Trophoblast cell (in vitro differentiated cells and primary cell): ENCODE measurements around the gene FAM118B.

ENCODE experiments used
- DNase-seq, 2 donors: peaks; one replicate each; pipeline ENCODE4 v3.0.0-alpha.2; 2016
- H2AFZ ChIP-seq: 2 replicates; pipeline ENCODE4 v1.6.1; 2013; ENCODE audit warnings: low read length, moderate library complexity, mild to moderate bottlenecking; ENCODE audit not compliant: insufficient read depth, poor library complexity
- H2AK5ac ChIP-seq: 2 replicates; pipeline ENCODE4 v1.6.1; 2013; ENCODE audit warnings: mild to moderate bottlenecking, low read length
- H2BK120ac ChIP-seq: 2 replicates; pipeline ENCODE4 v1.6.1; 2013; ENCODE audit warnings: low read length, mild to moderate bottlenecking, moderate library complexity; ENCODE audit not compliant: insufficient read depth, poor library complexity
- H2BK12ac ChIP-seq: 2 replicates; pipeline ENCODE4 v1.6.1; 2013; ENCODE audit warnings: mild to moderate bottlenecking, low read length, moderate library complexity
- H2BK5ac ChIP-seq: 2 replicates; pipeline ENCODE4 v1.6.1; 2013; ENCODE audit warnings: low read length, low read depth, moderate library complexity, mild to moderate bottlenecking; ENCODE audit not compliant: poor library complexity
- H3K14ac ChIP-seq: 2 replicates; pipeline ENCODE4 v1.6.1; 2013; ENCODE audit warnings: mild to moderate bottlenecking, low read length
- H3K18ac ChIP-seq: 2 replicates; pipeline ENCODE4 v1.6.1; 2013; ENCODE audit warnings: mild to moderate bottlenecking, low read length
- H3K23ac ChIP-seq: 2 replicates; pipeline ENCODE4 v1.6.1; 2013; ENCODE audit warnings: low read length
- H3K27ac ChIP-seq: 2 replicates; pipeline ENCODE4 v1.5.1; 2013; ENCODE audit warnings: low read depth, mild to moderate bottlenecking, inconsistent platforms, low read length, moderate library complexity
- H3K27me3 ChIP-seq: 2 replicates; pipeline ENCODE4 v1.6.1; 2013; ENCODE audit warnings: inconsistent platforms, mild to moderate bottlenecking, low read length, moderate library complexity; ENCODE audit not compliant: insufficient read depth
- H3K36me3 ChIP-seq, 2 experiments: 1 replicate in 1 of 2; 2 replicates in 1 of 2; pipeline ENCODE4 v1.6.1; 2013; ENCODE audit warnings: low read length in 2 of 2, mild to moderate bottlenecking in 2 of 2, moderate library complexity in 1 of 2; ENCODE audit not compliant: insufficient read depth in 2 of 2, control insufficient read depth in 1 of 2
- H3K4ac ChIP-seq: 2 replicates; pipeline ENCODE4 v1.6.1; 2013; ENCODE audit warnings: low read depth, mild to moderate bottlenecking, low read length, moderate library complexity
- H3K4me1 ChIP-seq, 2 experiments: 1 replicate in 1 of 2; 2 replicates in 1 of 2; pipeline ENCODE4 v1.6.1; 2013; ENCODE audit warnings: low read length in 2 of 2, mild to moderate bottlenecking in 2 of 2, moderate library complexity in 1 of 2; ENCODE audit not compliant: insufficient read depth in 2 of 2, control insufficient read depth in 1 of 2
- H3K4me2 ChIP-seq: 2 replicates; pipeline ENCODE4 v1.6.1; 2013; ENCODE audit warnings: inconsistent platforms, mild to moderate bottlenecking, low read length, moderate library complexity
- H3K4me3 ChIP-seq: 2 replicates; pipeline ENCODE4 v1.5.1; 2013; ENCODE audit warnings: mild to moderate bottlenecking, low read depth, low read length, inconsistent platforms
- H3K79me1 ChIP-seq: one replicate; pipeline ENCODE4 v1.6.1; 2013; ENCODE audit warnings: low read length
- H3K79me2 ChIP-seq: 2 replicates; pipeline ENCODE4 v1.6.1; 2013; ENCODE audit warnings: low read length, mild to moderate bottlenecking; ENCODE audit not compliant: control insufficient read depth, insufficient read depth, poor library complexity
- H3K9ac ChIP-seq: 2 replicates; pipeline ENCODE4 v1.6.1; 2013; ENCODE audit warnings: mild to moderate bottlenecking, low read length
- H3K9me3 ChIP-seq: 2 replicates; pipeline ENCODE4 v1.6.1; 2013; ENCODE audit warnings: low read depth, mild to moderate bottlenecking, control low read depth, inconsistent platforms, low read length; ENCODE audit not compliant: insufficient read depth
- H4K12ac ChIP-seq: 2 replicates; pipeline ENCODE4 v1.6.1; 2013; ENCODE audit warnings: low read depth, mild to moderate bottlenecking, low read length, moderate library complexity
- H4K8ac ChIP-seq: 2 replicates; pipeline ENCODE4 v1.6.1; 2013; ENCODE audit warnings: low read depth, mild to moderate bottlenecking, low read length, moderate library complexity
- H4K91ac ChIP-seq: one replicate; pipeline ENCODE4 v1.6.1; 2013; ENCODE audit warnings: low read depth, mild to moderate bottlenecking, low read length, moderate library complexity
- WGBS: extraction: QIAGEN DNeasy Blood & Tissue Kit; methylation state at CpG from one replicate; pipeline ENCODE4 v1.1.7; 2013; ENCODE audit warnings: missing lambda C conversion rate; ENCODE audit not compliant: insufficient read length, insufficient coverage; ENCODE audit errors: extremely low coverage; 5-methylcytosine and 5-hydroxymethylcytosine counted together

FAM118B gene

GRCh38 chr11:126214841-126215240, 3.3 kb downstream of the FAM118B start:
- Histone ChIP-seq H3K4ac (no peak overlapping the region), H2AFZ (no peak overlapping the region), H3K4me2 (no peak overlapping the region), H3K9ac (no peak overlapping the region), H4K8ac (no peak overlapping the region), H3K14ac (no peak overlapping the region), H3K9me3 (no peaks in the 10 kb centered on the region), H4K91ac (no peak overlapping the region), H2AK5ac (no peak overlapping the region), H3K79me2 (peaks cover 7% of the 10 kb centered on the region), H3K4me3 (no peak overlapping the region), H2BK12ac (no peak overlapping the region), H3K27ac (no peak overlapping the region), H4K12ac (no peak overlapping the region), H3K27me3 (no peaks in the 10 kb centered on the region), H3K23ac (no peak overlapping the region), H3K79me1 (peaks cover 7% of the 10 kb centered on the region), H3K4me1 (peaks cover 0 to 3% of the 10 kb centered on the region in 2 experiments), H2BK5ac (no peak overlapping the region), H2BK120ac (no peak overlapping the region), H3K36me3 (no peaks in the 10 kb centered on the region), H3K18ac (no peak overlapping the region)
- DNase-seq, result no peak
- WGBS, result no CpG with 5 or more reads among the region's 6 CpGs

DNA sequence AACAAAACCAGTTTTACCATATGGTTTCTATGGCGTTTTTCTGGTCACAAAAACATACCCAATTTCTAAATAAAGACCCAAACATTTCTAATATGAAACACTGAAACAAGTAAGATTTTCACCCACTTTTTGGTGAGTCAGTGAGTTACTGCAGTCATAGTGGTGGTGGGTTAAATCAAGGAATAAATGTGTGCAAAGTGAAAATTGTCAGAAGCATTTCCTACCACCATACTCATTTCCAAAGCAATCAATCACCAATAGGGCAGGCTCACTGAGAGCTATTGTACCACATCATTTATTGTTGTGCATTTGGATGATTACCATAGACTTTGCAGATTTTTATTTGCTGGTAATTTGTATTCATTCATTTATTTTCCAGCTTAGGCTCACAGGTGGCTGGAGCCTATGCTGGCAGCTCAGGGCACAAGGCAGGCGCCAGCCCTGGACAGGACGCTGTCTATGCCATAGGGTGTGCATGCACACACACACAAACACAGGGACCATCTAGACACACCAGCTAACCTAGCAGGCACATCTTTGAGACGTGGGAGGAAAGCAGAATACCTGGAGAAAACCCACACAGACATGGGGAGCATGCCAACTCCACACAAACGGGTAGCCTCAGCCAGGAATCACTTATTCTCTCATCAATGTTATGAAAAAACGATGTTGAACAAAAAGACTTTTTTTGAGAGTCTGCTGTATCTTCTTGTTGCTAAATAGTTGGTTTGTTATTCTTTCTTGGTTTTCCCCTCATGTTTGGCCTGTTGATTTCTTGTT, 5.1 kb downstream of the FAM118B start:
- Histone ChIP-seq H2AFZ (no peak overlapping the region), H3K4me2 (no peak overlapping the region), H3K27ac (no peak overlapping the region), H3K4me1 (no peaks in the 10 kb centered on the region), H2BK12ac (no peak overlapping the region), H3K4ac (peak overlapping the region; percentile 89), H3K9ac (no peak overlapping the region), H3K4me3 (no peak overlapping the region), H3K79me2 (peaks cover 4% of the 10 kb centered on the region), H3K18ac (no peak overlapping the region), H3K36me3 (no peaks in the 10 kb centered on the region), H3K23ac (no peak overlapping the region), H4K12ac (peak overlapping the region; percentile 36), H2AK5ac (no peak overlapping the region), H3K9me3 (no peaks in the 10 kb centered on the region), H3K14ac (no peak overlapping the region), H2BK5ac (no peak overlapping the region), H4K8ac (no peak overlapping the region), H4K91ac (no peak overlapping the region), H2BK120ac (no peak overlapping the region), H3K27me3 (no peaks in the 10 kb centered on the region), H3K79me1 (peaks cover under 1% of the 10 kb centered on the region)
- no peak for DNase-seq
- WGBS, result no CpG with 5 or more reads among the region's 6 CpGs

GRCh38 chr11:126217491-126217890, 5.9 kb downstream of the FAM118B start:
- no CpG with 5 or more reads among the region's 1 CpG for WGBS
- no peak overlapping the region for H3K27ac ChIP-seq

DNA sequence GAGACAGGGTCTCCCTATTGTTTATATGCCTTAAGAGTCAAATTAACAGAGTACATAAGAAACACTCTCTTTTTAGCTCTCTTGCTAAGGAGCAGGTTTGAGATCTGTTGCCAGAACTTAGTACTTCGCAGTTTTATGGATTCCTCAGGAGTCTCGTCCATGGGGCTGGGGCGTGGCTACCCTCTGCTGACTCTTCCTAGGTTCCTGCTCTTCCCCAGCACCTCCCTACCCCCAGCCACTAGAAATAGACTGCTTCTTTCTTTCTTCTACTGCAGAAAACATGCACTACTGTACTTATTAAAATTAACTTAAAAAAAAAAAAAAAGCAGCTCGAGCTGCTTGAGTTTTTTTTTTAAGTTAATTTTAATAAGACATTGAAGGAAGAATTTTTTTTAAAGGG, 8.0 kb downstream of the FAM118B start:
- Histone ChIP-seq H2BK120ac (no peak overlapping the region), H3K18ac (no peak overlapping the region), H3K4me2 (no peak overlapping the region), H2AK5ac (no peak overlapping the region), H3K27ac (no peak overlapping the region), H4K91ac (no peak overlapping the region), H3K4ac (peak overlapping the region; percentile 62), H3K9ac (no peak overlapping the region), H3K23ac (no peak overlapping the region), H3K14ac (no peak overlapping the region), H2BK12ac (no peak overlapping the region), H3K9me3 (no peaks in the 10 kb centered on the region), H3K79me2 (peaks cover 2% of the 10 kb centered on the region), H3K79me1 (no peaks in the 10 kb centered on the region), H4K8ac (no peak overlapping the region), H2BK5ac (no peak overlapping the region), H3K27me3 (no peaks in the 10 kb centered on the region), H3K4me3 (no peak overlapping the region), H4K12ac (no peak overlapping the region), H3K36me3 (no peaks in the 10 kb centered on the region), H3K4me1 (no peaks in the 10 kb centered on the region), H2AFZ (no peak overlapping the region)
- no CpG with 5 or more reads among the region's 4 CpGs for WGBS
- no peak for DNase-seq

More at GRCh38 chr11:126217491-126217890, 5.9 kb downstream of the FAM118B start:
- H2AFZ ChIP-seq, result no peak overlapping the region
- H3K14ac ChIP-seq, result no peak overlapping the region
- no peak overlapping the region for H3K9ac ChIP-seq
- no peak overlapping the region for H2BK120ac ChIP-seq
- no peak overlapping the region for H4K12ac ChIP-seq
- no peak overlapping the region for H3K4me3 ChIP-seq
- DNase-seq, result no peak
- H3K18ac ChIP-seq, result no peak overlapping the region
- H3K79me2 ChIP-seq, result peaks cover 4% of the 10 kb centered on the region
- H3K4me2 ChIP-seq, result no peak overlapping the region
- no peak overlapping the region for H4K8ac ChIP-seq
- H3K27me3 ChIP-seq, result no peaks in the 10 kb centered on the region
- no peaks in the 10 kb centered on the region for H3K4me1 ChIP-seq
- H2BK12ac ChIP-seq, result no peak overlapping the region
- no peak overlapping the region for H4K91ac ChIP-seq
- H3K23ac ChIP-seq, result no peak overlapping the region
- no peak overlapping the region for H2AK5ac ChIP-seq
- H3K36me3 ChIP-seq, result no peaks in the 10 kb centered on the region
- H3K79me1 ChIP-seq, result no peaks in the 10 kb centered on the region
- no peaks in the 10 kb centered on the region for H3K9me3 ChIP-seq
- H2BK5ac ChIP-seq, result no peak overlapping the region
- H3K4ac ChIP-seq, result no peak overlapping the region
